Inflammatory macrophage treated with lipopolysaccharide for 1 hour (primary cell): ENCODE results near the gene NCK1.
A peak's percentile ranks its signal among the peaks of the same experiment; 100 is the strongest.

Experiments
- DNase-seq, 2 donors: peaks; one replicate each; pipeline ENCODE4 v3.0.0-alpha.2; 2020 to 2022

The NCK1 gene

GRCh38 chr3:136992115-136992514 is 130.1 kb downstream of the NCK1 start:
- no peak for DNase-seq

- peak; percentile 8 to 22 for DNase-seq
Measured at GRCh38 chr3:136994772-136995516, 132.9 kb downstream of the NCK1 start.

DNA sequence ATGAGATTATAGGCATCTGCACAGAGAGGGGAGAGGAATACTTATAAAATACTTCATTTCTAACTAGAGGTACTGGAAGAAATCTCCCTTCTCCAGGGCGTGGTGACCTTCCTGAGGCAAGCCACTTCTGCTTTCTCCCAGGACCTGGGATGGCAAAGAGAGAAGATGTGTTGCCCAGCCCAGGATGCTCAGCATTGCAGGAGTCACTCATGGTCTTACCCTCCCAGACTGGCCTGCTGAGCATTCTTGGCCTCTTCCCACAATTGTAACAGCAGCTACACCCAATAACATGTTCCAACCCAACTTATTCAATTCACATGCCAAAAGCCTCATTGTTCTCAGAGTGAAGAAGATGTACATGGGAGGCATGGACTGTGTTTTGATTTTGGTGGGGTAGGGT is 133.6 kb downstream of the NCK1 start:
- DNase-seq = no peak
